Choroid plexus epithelial cell (primary cell): ENCODE measurements around the gene TTC7B.
A peak's percentile ranks its signal among the peaks of the same experiment; 100 is the strongest.

Experiments
- DNase-seq: peaks from one replicate; pipeline ENCODE4 v3.0.0-alpha.2; 2010; ENCODE audit warnings: low read depth
- H3K4me3 ChIP-seq: 2 replicates; pipeline ENCODE4 v1.5.1; 2011; ENCODE audit warnings: low read depth, mild to moderate bottlenecking, control low read depth, low read length, moderate library complexity
- TF ChIP-seq, protein P1 (sequence below): conservative IDR thresholded peaks from 2 replicates; pipeline ENCODE4 v1.5.1; 2011; ENCODE audit warnings: low read depth, mild to moderate bottlenecking, control low read depth, inconsistent platforms, low read length, moderate library complexity

Gene TTC7B

DNA sequence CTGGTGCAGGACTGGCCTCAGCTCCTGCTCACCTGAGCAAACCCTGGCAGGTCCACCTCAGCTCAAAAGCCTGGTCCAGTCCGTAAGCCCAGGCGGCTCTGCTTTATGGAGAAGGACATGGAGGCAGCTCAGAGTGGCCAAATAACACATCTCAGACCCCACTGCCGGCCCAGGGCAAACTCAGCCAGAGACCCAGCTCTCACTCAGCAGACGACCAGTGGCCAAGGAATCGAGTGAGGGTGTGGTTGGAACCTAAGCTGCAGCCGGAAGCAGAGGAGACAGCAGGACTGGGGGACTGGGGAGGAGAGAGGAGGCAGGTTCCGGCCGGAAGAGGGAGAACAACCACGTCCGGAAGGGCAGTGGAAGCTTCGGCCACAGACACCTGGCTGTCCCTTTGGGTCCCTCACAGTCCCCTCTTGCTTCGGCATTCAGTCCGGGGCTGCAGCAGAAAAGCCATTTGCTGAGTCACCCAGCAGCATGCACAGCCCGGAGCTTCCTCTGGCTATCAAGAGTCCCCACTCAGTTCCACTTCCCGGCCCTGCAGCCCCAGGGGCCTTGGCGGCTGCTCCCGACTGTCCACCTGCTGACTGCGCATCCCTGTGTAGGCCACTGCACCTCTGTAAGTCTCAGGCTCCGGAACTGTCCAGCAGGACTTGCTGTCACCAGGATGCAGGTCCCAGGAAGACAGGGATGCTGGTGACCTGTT, 315.4 kb downstream of the TTC7B start:
- DNase-seq: no peak
- no peak overlapping the region for H3K4me3 ChIP-seq
- TF ChIP-seq, protein P1, sequence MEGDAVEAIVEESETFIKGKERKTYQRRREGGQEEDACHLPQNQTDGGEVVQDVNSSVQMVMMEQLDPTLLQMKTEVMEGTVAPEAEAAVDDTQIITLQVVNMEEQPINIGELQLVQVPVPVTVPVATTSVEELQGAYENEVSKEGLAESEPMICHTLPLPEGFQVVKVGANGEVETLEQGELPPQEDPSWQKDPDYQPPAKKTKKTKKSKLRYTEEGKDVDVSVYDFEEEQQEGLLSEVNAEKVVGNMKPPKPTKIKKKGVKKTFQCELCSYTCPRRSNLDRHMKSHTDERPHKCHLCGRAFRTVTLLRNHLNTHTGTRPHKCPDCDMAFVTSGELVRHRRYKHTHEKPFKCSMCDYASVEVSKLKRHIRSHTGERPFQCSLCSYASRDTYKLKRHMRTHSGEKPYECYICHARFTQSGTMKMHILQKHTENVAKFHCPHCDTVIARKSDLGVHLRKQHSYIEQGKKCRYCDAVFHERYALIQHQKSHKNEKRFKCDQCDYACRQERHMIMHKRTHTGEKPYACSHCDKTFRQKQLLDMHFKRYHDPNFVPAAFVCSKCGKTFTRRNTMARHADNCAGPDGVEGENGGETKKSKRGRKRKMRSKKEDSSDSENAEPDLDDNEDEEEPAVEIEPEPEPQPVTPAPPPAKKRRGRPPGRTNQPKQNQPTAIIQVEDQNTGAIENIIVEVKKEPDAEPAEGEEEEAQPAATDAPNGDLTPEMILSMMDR: no peak

DNA sequence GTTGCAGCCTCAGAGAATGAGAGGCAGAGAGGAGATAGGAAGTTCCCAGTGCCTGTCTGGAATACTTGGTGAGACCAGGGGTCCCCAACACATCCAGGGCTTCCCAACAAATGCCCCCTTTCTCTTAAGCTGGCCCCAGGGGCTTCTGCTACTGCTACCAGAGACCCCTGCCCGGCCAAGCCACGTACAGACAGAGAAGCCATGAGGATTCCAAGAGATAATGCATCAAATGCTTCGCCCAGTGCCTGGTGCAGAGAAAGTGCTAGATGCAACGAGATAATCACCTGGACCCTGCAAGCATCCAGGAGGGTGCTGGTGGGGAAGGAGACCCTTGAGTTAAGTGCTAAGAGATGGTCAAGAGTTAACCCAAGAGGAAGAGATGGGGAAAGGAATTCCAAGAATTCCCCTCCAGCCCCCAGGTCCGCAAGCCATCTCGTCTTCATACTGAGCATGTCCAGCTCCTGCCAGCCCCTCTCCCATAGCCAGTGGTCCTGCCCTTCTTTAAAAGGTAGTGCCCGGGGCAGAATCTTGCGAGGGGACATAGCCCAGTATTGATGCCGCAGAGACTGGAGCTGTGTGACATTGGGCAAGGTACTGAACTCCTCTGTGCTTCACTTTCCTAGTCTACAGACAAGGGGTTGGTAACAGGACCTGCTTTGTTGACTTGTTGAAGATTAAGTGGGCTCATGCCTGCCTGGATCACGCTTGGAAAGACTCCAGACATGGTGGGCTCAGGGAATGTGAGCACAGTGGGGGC, 316.1 kb downstream of the TTC7B start:
- TF ChIP-seq, protein P1: no peak
- no peak overlapping the region for H3K4me3 ChIP-seq
- DNase-seq: no peak

GRCh38 chr14:90499121-90499520, 317.1 kb downstream of the TTC7B start:
- TF ChIP-seq, protein P1: no peak
- DNase-seq: no peak
- H3K4me3 ChIP-seq: no peak overlapping the region

DNA sequence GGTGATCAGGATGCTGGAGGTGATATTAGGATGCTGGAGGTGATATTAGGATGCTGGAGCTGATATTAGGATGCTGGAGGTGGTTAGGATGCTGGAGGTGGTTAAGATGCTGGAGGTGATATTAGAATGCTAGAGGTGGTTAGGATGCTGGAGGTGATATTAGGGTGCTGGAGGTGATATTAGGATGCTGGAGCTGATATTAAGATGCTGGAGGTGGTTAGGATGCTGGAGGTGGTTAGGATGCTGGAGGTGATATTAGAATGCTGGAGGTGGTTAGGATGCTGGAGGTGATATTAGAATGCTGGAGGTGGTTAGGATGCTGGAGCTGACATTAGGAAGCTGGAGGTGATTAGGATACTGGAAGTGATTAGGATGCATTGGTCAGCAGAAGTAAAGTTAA, 318.0 kb downstream of the TTC7B start:
- TF ChIP-seq, protein P1: no peak
- no peak overlapping the region for H3K4me3 ChIP-seq
- no peak for DNase-seq

GRCh38 chr14:90496379-90496778, 319.9 kb downstream of the TTC7B start:
- TF ChIP-seq, protein P1: no peak
- DNase-seq: no peak

GRCh38 chr14:90495357-90496276, 320.6 kb downstream of the TTC7B start:
- peak; percentile 87 for DNase-seq
- H3K4me3 ChIP-seq: no peak overlapping the region
- TF ChIP-seq, protein P1: no peak

More at GRCh38 chr14:90496379-90496778, 319.9 kb downstream of the TTC7B start:
- no peak overlapping the region for H3K4me3 ChIP-seq
